PC-9 (cell line): ENCODE measurements around the gene GPR35. TPM values are rescaled to one million over a fixed set of nuclear protein-coding genes. Genes with fewer than 3 reads are reported as not detected.

Experiments
- BruUV-seq: library from RNA; stranded (reverse); fragments of 400-500 nt; replicated peaks from 2 replicates; lab custom pipeline; 2021; lab: Mats Ljungman, UMichigan
- CTCF ChIA-PET: fragments of 300-600 bp; sonication (Branson Sonifier 250); formaldehyde crosslinking; loops from one replicate; lab custom pipeline; 2022; ENCODE audit warnings: antibody characterized with exemption; lab: Charles Lee
- POLR2A ChIA-PET: fragments of 300-600 bp; sonication (Branson Sonifier 250); formaldehyde crosslinking; loops from one replicate; lab custom pipeline; 2022; ENCODE audit warnings: antibody characterized with exemption; ENCODE audit not compliant: unreplicated experiment; lab: Charles Lee
- DNase-seq, 2 experiments: peaks; one replicate each; pipeline versions ENCODE4 v3.0.0 to v3.0.0-alpha.2; 2015 to 2022; ENCODE audit warnings: mixed read lengths in 1 of 2
- H2AFZ ChIP-seq: fragments of 200-600 bp; sonication (generic); 2 replicates; pipeline ENCODE4 v1.8.1; 2017; ENCODE audit warnings: antibody characterized with exemption
- H3F3A ChIP-seq: fragments of 200-600 bp; sonication (generic); 2 replicates; pipeline ENCODE4 v1.8.1; 2017; ENCODE audit warnings: antibody characterized with exemption, mild to moderate bottlenecking, low read depth; ENCODE audit not compliant: insufficient read depth
- H3K27ac ChIP-seq: fragments of 200-600 bp; sonication (generic); 2 replicates; pipeline ENCODE4 v1.6.1; 2016; ENCODE audit warnings: mixed run types
- H3K27me3 ChIP-seq: fragments of 200-600 bp; sonication (generic); 2 replicates; pipeline ENCODE4 v1.6.1; 2016; ENCODE audit warnings: low read depth, mixed run types; ENCODE audit not compliant: insufficient read depth
- H3K36me3 ChIP-seq: fragments of 200-600 bp; sonication (generic); 2 replicates; pipeline ENCODE4 v1.6.1; 2016; ENCODE audit warnings: low read depth, mixed run types
- H3K4me1 ChIP-seq: fragments of 200-600 bp; sonication (generic); replicated peaks from 2 replicates; pipeline ENCODE4 v1.6.1; 2016; ENCODE audit warnings: mixed run types; ENCODE audit not compliant: insufficient read depth
- H3K4me2 ChIP-seq: fragments of 200-600 bp; sonication (generic); 2 replicates; pipeline ENCODE4 v1.6.1; 2017; ENCODE audit warnings: mixed run types
- H3K4me3 ChIP-seq: fragments of 200-600 bp; sonication (generic); 2 replicates; pipeline ENCODE4 v1.6.1; 2016; ENCODE audit warnings: mixed run types
- H3K79me2 ChIP-seq: fragments of 200-600 bp; sonication (generic); 2 replicates; pipeline ENCODE4 v1.6.1; 2017; ENCODE audit warnings: low read depth, mixed run types
- H3K9me2 ChIP-seq: fragments of 200-600 bp; sonication (generic); 2 replicates; pipeline ENCODE4 v1.8.1; 2017; ENCODE audit warnings: mild to moderate bottlenecking; ENCODE audit not compliant: insufficient read depth
- H3K9me3 ChIP-seq: fragments of 200-600 bp; sonication (generic); 2 replicates; pipeline ENCODE4 v1.8.1; 2016; ENCODE audit warnings: low read depth; ENCODE audit not compliant: insufficient read depth
- H4K20me1 ChIP-seq: fragments of 200-600 bp; sonication (generic); 2 replicates; pipeline ENCODE4 v1.8.1; 2017; ENCODE audit not compliant: insufficient read depth
- CTCF ChIP-seq: fragments of 200-600 bp; sonication (generic); conservative IDR thresholded peaks from 2 replicates; pipeline ENCODE4 v1.6.1; 2017; ENCODE audit warnings: mixed run types, antibody characterized with exemption, mild to moderate bottlenecking, moderate library complexity
- EZH2 ChIP-seq: fragments of 200-600 bp; sonication (generic); IDR thresholded peaks from 2 replicates; pipeline ENCODE4 v1.8.0; 2017; ENCODE audit warnings: antibody characterized with exemption, low read depth
- intact Hi-C: fragments of 100-400 bp; cut with micrococcal nuclease; formaldehyde crosslinking; loops from one replicate; pipeline ENCODE4 v1.10.0; 2022; ENCODE audit not compliant: unreplicated experiment
- total RNA-seq: library from RNA; stranded (reverse); gene quantifications from 2 replicates; pipeline ENCODE4 v1.2.3, GENCODE V29; 2021

GPR35 gene
- total RNA-seq, 1 experiment from 2014 or later = 1.1 TPM

GRCh38 chr2:240585101-240585500, 40.2 kb upstream of the GPR35 start:
- intact Hi-C loops = no loop called here
- ChIA-PET POLR2A (interaction anchor here (1.6 to 2.4 kb wide), 2 partner anchors 24 to 129 kb away, joined by 7 to 17 read pairs; partner anchors contain the start of gene DUSP28), CTCF (interaction anchor here (0.5 kb wide), 1 partner anchor 352 kb away, joined by 3 read pairs; no protein-coding TSS in a partner anchor)
- TF ChIP-seq EZH2 (no peak), CTCF (no peak)
- H3K4me3 ChIP-seq = peak overlapping the region; percentile 83
- no peaks in the 10 kb centered on the region for H3K9me3 ChIP-seq
- no peak overlapping the region for H2AFZ ChIP-seq
- no peaks in the 10 kb centered on the region; the same call in 1 of the 2 replicates for H3K36me3 ChIP-seq
- H3K27me3 ChIP-seq = no peaks in the 10 kb centered on the region
- no peak for DNase-seq
- peak overlapping the region; percentile 97 for H3K4me2 ChIP-seq
- H3K27ac ChIP-seq = peak overlapping the region; percentile 61
- peaks cover 28% of the 10 kb centered on the region for H4K20me1 ChIP-seq
- peaks cover 89% of the 10 kb centered on the region for H3K79me2 ChIP-seq
- H3K4me1 ChIP-seq = peaks cover 52% of the 10 kb centered on the region
- H3F3A ChIP-seq = peaks cover 39% of the 10 kb centered on the region
- BruUV-seq = no TSS peak
- no peaks in the 10 kb centered on the region for H3K9me2 ChIP-seq

GRCh38 chr2:240585681-240586197, 39.5 kb upstream of the GPR35 start:
- DNase-seq = no peak
- Histone ChIP-seq H3K4me3 (peak overlapping the region; percentile 83), H3K27ac (peak overlapping the region; percentile 61), H3K27me3 (no peaks in the 10 kb centered on the region), H3K79me2 (peaks cover 88% of the 10 kb centered on the region), H3K36me3 (no peaks in the 10 kb centered on the region; the same call in 1 of the 2 replicates), H3K9me2 (no peaks in the 10 kb centered on the region), H3K4me1 (peaks cover 47% of the 10 kb centered on the region), H3F3A (peaks cover 32% of the 10 kb centered on the region), H4K20me1 (peaks cover 23% of the 10 kb centered on the region), H3K4me2 (peak overlapping the region; percentile 97), H3K9me3 (no peaks in the 10 kb centered on the region), H2AFZ (peak overlapping the region; percentile 94)
- no peak for TF ChIP-seq EZH2
- TF ChIP-seq CTCF = no peak
- POLR2A ChIA-PET = interaction anchor here (0.6 to 2.4 kb wide), 5 partner anchors 20 to 273 kb away, joined by 4 to 48 read pairs (median 7); partner anchors contain the start of gene DUSP28
- TSS peak; percentile 65 for BruUV-seq
- intact Hi-C loops = loop anchor here (1.0 kb wide), 1 partner anchor 24 kb away; no protein-coding TSS in a partner anchor
- CTCF ChIA-PET = interaction anchor here (0.5 to 2.4 kb wide), 5 partner anchors 19 to 352 kb away, joined by 3 to 22 read pairs (median 5); no protein-coding TSS in a partner anchor

- peak within 1 kb of the TSS; percentile 97 for H3K4me2 ChIP-seq
- CTCF ChIA-PET = interaction anchor here (1.0 to 2.4 kb wide), 4 partner anchors 18 to 72 kb away, joined by 5 to 22 read pairs (median 8); no protein-coding TSS in a partner anchor
- BruUV-seq = no TSS peak
- H3K4me3 ChIP-seq = peak within 1 kb of the TSS; percentile 83
- DNase-seq = peak; percentile 93 to 100
- H3K27me3 ChIP-seq = no peaks in the 10 kb centered on the region
- no peaks in the 10 kb centered on the region for H3K9me3 ChIP-seq
- POLR2A ChIA-PET = interaction anchor here (0.6 to 2.4 kb wide), 7 partner anchors 21 to 274 kb away, joined by 3 to 48 read pairs (median 7); partner anchors contain the start of gene DUSP28
- intact Hi-C loops = loop anchor here (1.0 kb wide), 1 partner anchor 25 kb away; no protein-coding TSS in a partner anchor
- peaks cover 40% of the 10 kb centered on the region for H3K4me1 ChIP-seq
- peak within 1 kb of the TSS; percentile 61 for H3K27ac ChIP-seq
- peaks cover 23% of the 10 kb centered on the region for H4K20me1 ChIP-seq
- H3K79me2 ChIP-seq = peaks cover 81% of the 10 kb centered on the region
- peaks cover 26% of the 10 kb centered on the region; the same call in 1 of the 2 replicates for H3F3A ChIP-seq
- no peaks in the 10 kb centered on the region for H3K9me2 ChIP-seq
- H3K36me3 ChIP-seq = no peaks in the 10 kb centered on the region; the same call in 1 of the 2 replicates
- H2AFZ ChIP-seq = peak within 1 kb of the TSS; percentile 94
- TF ChIP-seq CTCF = no peak
- TF ChIP-seq EZH2 = no peak
These were observed 38.9 kb upstream of the GPR35 start, which contains the start of gene CAPN10 for GRCh38 chr2:240586198-240586918. CAPN10 (plus strand) TSS chr2:240586734; CDS start chr2:240586912, 178 bp downstream.
